Stimulated activated CD8-positive, alpha-beta memory T cell treated with anti-CD3 and anti-CD28 coated beads, Interleukin-12 subunit alpha, Interleukin-12 subunit beta, amount 100 ng/mL, for 4 hours (primary cell): ENCODE data around the gene MBD4.
"Not testable (repeated sequence)": the region's sequence is repeated elsewhere in the genome, so short reads cannot be mapped to it uniquely, and the experiment has no call there.

Source experiments
- DNase-seq: peaks from one replicate; pipeline ENCODE4 v3.0.0-alpha.2; 2020; ENCODE audit warnings: low read depth

MBD4 gene

GRCh38 chr3:129439817-129440617 lies at the start of gene MBD4, which contains the start of gene IFT122:
Gene MBD4, minus strand, starts transcription at chr3:129439948. Its CDS starts 115 bp downstream, at chr3:129439833.
Gene IFT122, plus strand, starts transcription at chr3:129440224. Its CDS starts 107 bp downstream, at chr3:129440331.
- DNase-seq = peak; percentile 98

GRCh38 chr3:129489258-129489657 lies 49.5 kb upstream of the MBD4 start:
- not testable (repeated sequence) for DNase-seq

- DNase-seq = not testable (repeated sequence)
These were observed 48.2 kb upstream of the MBD4 start for GRCh38 chr3:129487868-129488335.

GRCh38 chr3:129487183-129487867 lies 47.6 kb upstream of the MBD4 start:
- DNase-seq = no peak

- DNase-seq = no peak
These were observed 46.9 kb upstream of the MBD4 start for GRCh38 chr3:129486664-129487035.

- DNase-seq = no peak
These were observed 46.2 kb upstream of the MBD4 start for GRCh38 chr3:129485721-129486663.

GRCh38 chr3:129485146-129485545 lies 45.4 kb upstream of the MBD4 start:
- DNase-seq = not testable (repeated sequence)

- no peak for DNase-seq
These were observed 44.1 kb upstream of the MBD4 start for GRCh38 chr3:129483870-129484269.

- no peak for DNase-seq
These were observed 43.0 kb upstream of the MBD4 start for GRCh38 chr3:129482721-129483120.

GRCh38 chr3:129481766-129482332 lies 42.1 kb upstream of the MBD4 start:
- DNase-seq = no peak

GRCh38 chr3:129481225-129481765 lies 41.5 kb upstream of the MBD4 start:
- DNase-seq = not testable (repeated sequence)

GRCh38 chr3:129476586-129476985 lies 36.8 kb upstream of the MBD4 start:
- DNase-seq = no peak

- no peak for DNase-seq
These were observed 36.1 kb upstream of the MBD4 start for GRCh38 chr3:129475863-129476262.

- no peak for DNase-seq
These were observed 35.4 kb upstream of the MBD4 start for GRCh38 chr3:129474984-129475804.

GRCh38 chr3:129473769-129474152 lies 34.0 kb upstream of the MBD4 start:
- no peak for DNase-seq

- no peak for DNase-seq
These were observed 33.5 kb upstream of the MBD4 start for GRCh38 chr3:129473067-129473768.

GRCh38 chr3:129470861-129471260 lies 31.1 kb upstream of the MBD4 start:
- no peak for DNase-seq

GRCh38 chr3:129469026-129469425 lies 29.3 kb upstream of the MBD4 start:
- no peak for DNase-seq

GRCh38 chr3:129467932-129468331 lies 28.2 kb upstream of the MBD4 start:
- DNase-seq = no peak

GRCh38 chr3:129463716-129464115 lies 24.0 kb upstream of the MBD4 start:
- DNase-seq = no peak
